ENCODE results near the gene FBXO40. TPM values are rescaled to one million over a fixed set of nuclear protein-coding genes. Genes with fewer than 3 reads are reported as not detected.

FBXO40 gene
- total and polyA plus RNA-seq, 10 of the 15 experiments (the other 5 are each of a cell fraction or from before 2014, with no cell fraction given) = 0.03 to 0.05 (median 0.04) TPM; not detected in 7

- RAD21 ChIA-PET (ENCODE audit: unreplicated experiment) = no interaction called here
- Histone ChIP-seq H3K9ac (ENCODE audit: control insufficient read depth, insufficient read depth, low read length) (no peak overlapping the region), H3K36me3 (ENCODE audit: control insufficient read depth in 2 of 2, insufficient read depth in 2 of 2, low read length in 1 of 2) (no peaks in the 10 kb centered on the region), H3K27ac (ENCODE audit: control insufficient read depth, insufficient read depth) (no peak overlapping the region), H3K4me3 (no peak overlapping the region), H3K4me2 (ENCODE audit: control insufficient read depth, insufficient read depth) (no peak overlapping the region), H3K27me3 (replicated peaks in 1 of 2; ENCODE audit: control insufficient read depth in 2 of 2, insufficient read depth in 2 of 2, low read length in 1 of 2) (no peaks in the 10 kb centered on the region), H3K4me1 (ENCODE audit: control insufficient read depth, insufficient read depth, low read length) (no peaks in the 10 kb centered on the region), H3K79me2 (ENCODE audit: control insufficient read depth, insufficient read depth, low read length) (no peaks in the 10 kb centered on the region), H4K20me1 (ENCODE audit: control insufficient read depth, insufficient read depth) (no peaks in the 10 kb centered on the region), H3K9me3 (replicated peaks; ENCODE audit: control insufficient read depth, insufficient read depth, low read length) (no peaks in the 10 kb centered on the region), H2AFZ (ENCODE audit: control insufficient read depth, low read depth, low read length) (no peak overlapping the region)
- SMC1A ChIA-PET (ENCODE audit: uncharacterized antibody, unreplicated experiment) = interaction anchor here (1.0 kb wide), 2 partner anchors 9 to 13 kb away, joined by 3 read pairs; no protein-coding TSS in a partner anchor
- CTCF ChIA-PET = interaction anchor here (0.6 kb wide), 2 partner anchors 250 to 918 kb away, joined by 4 read pairs; no protein-coding TSS in a partner anchor
- FAIRE-seq (no peak), DNase-seq (ENCODE audit: low read depth, low spot score) (no peak), ATAC-seq (no peak)
- POLR2A ChIA-PET = no interaction called here
- intact Hi-C loops (cut with micrococcal nuclease; ENCODE audit: unreplicated experiment) (no loop called here), in situ Hi-C loops (cut with MboI) (no loop called here)
- TF ChIP-seq ZSCAN29 (IDR thresholded peaks at IDR 0.05) (no peak), RAD51 (IDR thresholded peaks at IDR 0.05) (no peak), BHLHE40 (IDR thresholded peaks at IDR 0.05; ENCODE audit: borderline replicate concordance in 1 of 2, low read depth in 2 of 2, low read length in 1 of 2) (no peak), TCF7 (IDR thresholded peaks at IDR 0.05; ENCODE audit: borderline replicate concordance) (no peak), CTCF (IDR thresholded peaks at IDR 0.05 in 2 of 3, conservative IDR thresholded peaks at IDR 0.05 in 1 of 3; ENCODE audit: control insufficient read depth in 2 of 3, extremely low read depth in 1 of 3, insufficient read depth in 1 of 3, low read depth in 3 of 3, low read length in 3 of 3) (no peak), NKRF (conservative IDR thresholded peaks at IDR 0.05) (no peak), MTA2 (IDR thresholded peaks at IDR 0.05; ENCODE audit: low read depth) (no peak), EGR1 (IDR thresholded peaks at IDR 0.05; ENCODE audit: borderline replicate concordance in 1 of 2, low read depth in 2 of 2, low read length in 2 of 2) (no peak), RELA (IDR thresholded peaks at IDR 0.05; ENCODE audit: borderline replicate concordance, partially characterized antibody) (no peak), RAD21 (IDR thresholded peaks at IDR 0.05; ENCODE audit: insufficient read depth, low read depth, low read length) (no peak)
- WGBS (ENCODE audit: insufficient coverage, insufficient replicate concordance, low lambda C conversion rate, missing lambda C conversion rate) = 70% methylated on average over 5 of the region's 5 CpGs
- BruUV-seq (replicated peaks) = no TSS peak
These were observed 35.7 kb upstream of the FBXO40 start for GRCh38 chr3:121557426-121557934.
